GM18508 (cell line): ENCODE results near the gene CNDP1.

Experiments used
- ATAC-seq: cut with Tn5 transposase; IDR thresholded peaks from one replicate; pipeline ENCODE4 v1.9.1; 2021; ENCODE audit warnings: moderate number of reproducible peaks; ENCODE audit not compliant: insufficient read depth, unreplicated experiment

CNDP1 gene

GRCh38 chr18:74505776-74506175 lies 28.5 kb upstream of the CNDP1 start:
- ATAC-seq, result no peak

- no peak for ATAC-seq
These were observed 27.7 kb upstream of the CNDP1 start for GRCh38 chr18:74506448-74507084.

GRCh38 chr18:74507097-74507881 lies 27.0 kb upstream of the CNDP1 start:
- no peak for ATAC-seq

- ATAC-seq, result no peak
These were observed 26.4 kb upstream of the CNDP1 start for GRCh38 chr18:74507927-74508326.

- no peak for ATAC-seq
These were observed 25.9 kb upstream of the CNDP1 start for GRCh38 chr18:74508366-74508765.

- ATAC-seq, result no peak
These were observed 25.5 kb upstream of the CNDP1 start for GRCh38 chr18:74508821-74509225.

- no peak for ATAC-seq
These were observed 24.2 kb upstream of the CNDP1 start for GRCh38 chr18:74509856-74510769.

- no peak for ATAC-seq
These were observed 23.6 kb upstream of the CNDP1 start for GRCh38 chr18:74510770-74511095.

GRCh38 chr18:74511823-74512222 lies 22.5 kb upstream of the CNDP1 start:
- no peak for ATAC-seq

GRCh38 chr18:74512321-74513053 lies 21.8 kb upstream of the CNDP1 start:
- ATAC-seq, result no peak

- ATAC-seq, result no peak
These were observed 21.0 kb upstream of the CNDP1 start for GRCh38 chr18:74513149-74513882.

GRCh38 chr18:74513883-74514205 lies 20.5 kb upstream of the CNDP1 start:
- ATAC-seq, result no peak

- ATAC-seq, result no peak
These were observed 19.3 kb upstream of the CNDP1 start for GRCh38 chr18:74514860-74515495.

- no peak for ATAC-seq
These were observed 18.6 kb upstream of the CNDP1 start for GRCh38 chr18:74515620-74516231.

- no peak for ATAC-seq
These were observed 17.7 kb upstream of the CNDP1 start for GRCh38 chr18:74516271-74517235.

GRCh38 chr18:74517236-74517630 lies 17.1 kb upstream of the CNDP1 start:
- ATAC-seq, result no peak

GRCh38 chr18:74518456-74519295 lies 15.6 kb upstream of the CNDP1 start:
- ATAC-seq, result no peak
